DMS53 treated with DMSO at 0.1 percent for 48 hours (cell line): Measurements from ENCODE around the gene PTPRM.
"Not testable (repeated sequence)": the region's sequence is repeated elsewhere in the genome, so short reads cannot be mapped to it uniquely, and the experiment has no call there.

Experiments
- DNase-seq: peaks from one replicate; lab custom pipeline; 2025; ENCODE audit not compliant: unreplicated experiment; lab: John Stamatoyannopoulos, UW

PTPRM gene

GRCh38 chr18:7926526-7926925, 359.4 kb downstream of the PTPRM start:
- peak; percentile 100 for DNase-seq

- no peak for DNase-seq
Measured at GRCh38 chr18:7927119-7927518, 360.0 kb downstream of the PTPRM start.

DNA sequence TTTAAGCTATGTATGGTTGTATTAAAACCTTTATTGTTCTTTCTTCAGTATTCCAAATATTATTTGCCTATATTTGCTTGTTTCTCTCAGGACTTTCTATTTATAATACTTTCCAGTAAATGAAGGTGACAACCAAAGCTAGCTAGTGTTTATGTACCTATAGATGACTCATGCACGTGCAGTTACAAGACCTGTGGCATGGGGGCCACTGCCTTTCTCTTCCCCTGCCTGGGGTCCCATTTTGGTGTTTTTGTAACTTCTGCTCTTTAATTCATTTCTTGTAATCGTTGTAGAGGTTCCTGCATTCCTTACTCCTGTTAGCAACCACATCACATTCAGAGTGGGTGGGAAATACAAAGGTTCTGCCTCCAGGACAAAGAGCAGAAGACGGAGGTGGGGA, 364.6 kb downstream of the PTPRM start:
- DNase-seq: peak; percentile 64

GRCh38 chr18:7937268-7937667, 370.2 kb downstream of the PTPRM start:
- DNase-seq: no peak

DNA sequence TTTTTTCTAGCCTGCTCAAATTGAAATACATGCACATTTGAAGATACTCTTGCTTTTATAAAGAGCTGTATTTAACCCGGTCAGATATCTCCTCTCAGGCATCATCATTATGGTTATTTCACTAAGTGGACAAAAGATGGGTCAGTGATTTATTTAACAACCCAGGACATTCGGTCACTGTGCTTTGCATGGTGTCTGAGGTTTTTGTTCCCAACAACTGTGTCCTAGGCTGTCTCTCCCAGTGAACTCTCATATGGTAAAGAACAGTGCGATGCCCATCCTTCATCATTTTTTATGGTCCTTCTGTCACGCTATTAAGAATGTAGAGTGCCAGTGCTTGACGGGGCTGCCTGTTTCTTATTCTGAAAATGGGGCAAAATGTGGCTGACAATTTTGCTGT, 372.4 kb downstream of the PTPRM start:
- DNase-seq: no peak

GRCh38 chr18:7940379-7940778, 373.3 kb downstream of the PTPRM start:
- no peak for DNase-seq

DNA sequence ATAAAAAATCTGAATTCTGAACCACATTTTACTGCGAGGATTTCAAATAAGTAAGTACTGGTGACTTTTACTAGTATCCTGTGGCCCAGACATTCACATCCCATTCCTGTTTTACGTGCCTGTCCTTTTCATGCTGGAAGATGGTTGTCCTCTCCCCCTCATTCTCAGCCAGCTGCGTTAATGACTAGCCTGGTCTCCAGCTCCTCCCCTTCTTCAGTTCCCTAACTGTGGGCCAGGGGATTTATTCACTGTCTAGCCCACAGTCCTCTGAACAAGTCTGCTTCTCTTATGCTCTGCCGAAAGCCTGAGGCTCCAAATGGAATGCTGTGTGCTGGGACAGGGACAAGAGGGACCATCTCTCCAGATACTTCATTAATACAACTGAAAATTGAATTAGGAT, 373.9 kb downstream of the PTPRM start:
- peak; percentile 71 for DNase-seq

- DNase-seq: peak; percentile 100
Measured at GRCh38 chr18:7941533-7941932, 374.4 kb downstream of the PTPRM start.

- DNase-seq: peak; percentile 90
Measured at GRCh38 chr18:7945882-7946281, 378.8 kb downstream of the PTPRM start.

DNA sequence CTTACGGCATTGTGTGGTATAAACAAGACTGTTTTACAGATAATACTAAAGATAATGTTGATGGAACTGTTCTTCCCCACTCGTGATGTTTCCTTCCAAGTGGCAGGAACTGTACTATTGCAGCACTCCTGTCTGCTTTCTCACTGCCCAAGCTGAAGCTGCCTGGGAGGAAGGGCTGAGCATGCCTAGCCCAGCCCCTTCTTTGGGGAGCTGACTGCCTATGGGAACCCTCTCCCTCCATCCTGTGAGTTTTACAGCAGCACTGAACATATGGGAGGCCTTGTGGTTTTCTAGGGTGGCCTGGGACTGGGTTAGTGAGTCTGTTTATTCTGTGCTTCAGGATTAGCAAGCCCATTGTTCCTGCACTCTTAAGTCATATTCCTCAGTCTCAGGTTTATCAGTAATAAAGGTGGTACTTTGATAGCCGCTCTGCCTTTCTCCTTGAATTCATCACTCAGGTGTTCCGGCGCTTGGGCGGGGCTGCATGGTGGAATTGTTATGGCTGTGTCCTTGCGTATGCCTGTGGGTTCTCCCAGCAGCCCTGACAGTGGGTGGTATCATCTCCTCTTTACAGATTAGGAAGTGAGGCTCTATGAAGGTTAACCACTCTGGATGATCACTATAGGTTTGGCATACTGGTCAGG, 379.7 kb downstream of the PTPRM start:
- peak; percentile 91 for DNase-seq

- DNase-seq: peak; percentile 51
Measured at GRCh38 chr18:7950380-7951136, 383.4 kb downstream of the PTPRM start.

- no peak for DNase-seq
Measured at GRCh38 chr18:7953095-7953958, 386.2 kb downstream of the PTPRM start.

GRCh38 chr18:7954238-7954637, 387.1 kb downstream of the PTPRM start:
- no peak for DNase-seq

- no peak for DNase-seq
Measured at GRCh38 chr18:7955175-7955574, 388.1 kb downstream of the PTPRM start.

DNA sequence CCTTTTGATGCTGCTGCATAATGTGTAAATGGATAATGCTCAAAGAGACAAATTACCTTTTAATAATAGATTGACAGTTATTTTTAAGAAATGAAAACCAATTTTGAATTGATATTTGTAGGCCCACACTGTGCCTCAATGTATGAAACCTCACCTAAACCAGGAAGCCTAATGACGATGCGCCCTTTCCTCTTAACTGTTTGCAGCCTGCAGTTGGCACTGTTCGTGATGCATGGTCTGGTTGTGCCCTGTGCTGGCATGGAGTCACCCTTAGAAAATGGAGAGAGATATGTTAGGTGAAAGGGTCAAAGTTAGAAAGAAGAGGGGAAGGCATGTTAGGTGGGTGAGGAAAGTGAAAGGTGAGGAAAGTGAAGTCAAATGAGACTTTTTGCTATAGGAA, 390.2 kb downstream of the PTPRM start:
- no peak for DNase-seq

GRCh38 chr18:7958081-7958896, 391.2 kb downstream of the PTPRM start:
- peak; percentile 93 for DNase-seq

DNA sequence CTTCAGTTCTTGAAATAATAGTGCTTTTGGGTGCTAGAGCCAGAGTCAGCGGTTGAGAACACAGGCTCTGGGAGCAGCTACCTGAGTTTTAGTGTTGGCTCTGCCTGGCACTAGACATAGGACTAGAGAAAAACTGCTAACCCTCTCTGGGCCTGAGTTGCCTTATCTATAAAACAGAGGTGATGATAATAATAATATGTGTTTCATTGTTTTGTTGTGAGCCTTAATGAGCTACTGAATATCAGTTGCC, 391.7 kb downstream of the PTPRM start:
- DNase-seq: no peak

DNA sequence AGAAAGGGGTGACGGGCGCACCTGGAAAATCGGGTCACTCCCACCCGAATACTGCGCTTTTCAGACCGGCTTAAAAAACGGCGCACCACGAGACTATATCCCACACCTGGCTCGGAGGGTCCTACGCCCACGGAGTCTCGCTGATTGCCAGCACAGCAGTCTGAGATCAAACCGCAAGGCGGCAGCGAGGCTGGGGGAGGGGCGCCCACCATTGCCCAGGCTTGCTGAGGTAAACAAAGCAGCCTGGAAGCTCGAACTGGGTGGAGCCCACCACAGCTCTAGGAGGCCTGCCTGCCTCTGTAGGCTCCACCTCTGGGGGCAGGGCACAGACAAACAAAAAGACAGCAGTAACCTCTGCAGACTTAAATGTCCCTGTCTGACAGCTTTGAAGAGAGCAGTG, 399.6 kb downstream of the PTPRM start:
- DNase-seq: not testable (repeated sequence)

GRCh38 chr18:7974200-7974874, 407.2 kb downstream of the PTPRM start:
- no peak for DNase-seq

DNA sequence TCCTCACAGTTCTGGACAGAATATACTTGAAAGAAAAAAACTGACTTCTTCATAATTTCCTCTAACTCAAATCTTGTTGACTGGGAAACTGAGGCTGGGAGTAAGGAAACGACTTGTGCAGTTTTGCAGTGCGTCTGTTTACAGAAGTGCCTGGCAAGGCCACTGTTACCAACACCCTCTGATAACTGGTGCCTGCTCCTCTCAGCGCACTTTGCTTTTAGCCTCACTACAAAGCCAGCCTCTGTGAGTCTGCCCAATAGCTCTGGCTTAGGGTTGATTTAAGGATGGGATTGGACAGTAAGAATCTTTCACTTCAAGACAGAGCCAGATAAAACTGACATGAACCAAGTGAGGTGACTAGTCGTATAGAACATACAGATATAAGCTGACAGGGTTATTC, 410.8 kb downstream of the PTPRM start:
- no peak for DNase-seq

GRCh38 chr18:7978834-7979233, 411.7 kb downstream of the PTPRM start:
- DNase-seq: no peak
